HG02943 (cell line): ENCODE results near the gene B4GALNT1.

Experiments used
- ATAC-seq: cut with Tn5 transposase; IDR thresholded peaks from one replicate; pipeline ENCODE4 v1.9.1; 2021; ENCODE audit warnings: mild to moderate bottlenecking, low read depth, moderate library complexity; ENCODE audit not compliant: unreplicated experiment

The B4GALNT1 gene

DNA sequence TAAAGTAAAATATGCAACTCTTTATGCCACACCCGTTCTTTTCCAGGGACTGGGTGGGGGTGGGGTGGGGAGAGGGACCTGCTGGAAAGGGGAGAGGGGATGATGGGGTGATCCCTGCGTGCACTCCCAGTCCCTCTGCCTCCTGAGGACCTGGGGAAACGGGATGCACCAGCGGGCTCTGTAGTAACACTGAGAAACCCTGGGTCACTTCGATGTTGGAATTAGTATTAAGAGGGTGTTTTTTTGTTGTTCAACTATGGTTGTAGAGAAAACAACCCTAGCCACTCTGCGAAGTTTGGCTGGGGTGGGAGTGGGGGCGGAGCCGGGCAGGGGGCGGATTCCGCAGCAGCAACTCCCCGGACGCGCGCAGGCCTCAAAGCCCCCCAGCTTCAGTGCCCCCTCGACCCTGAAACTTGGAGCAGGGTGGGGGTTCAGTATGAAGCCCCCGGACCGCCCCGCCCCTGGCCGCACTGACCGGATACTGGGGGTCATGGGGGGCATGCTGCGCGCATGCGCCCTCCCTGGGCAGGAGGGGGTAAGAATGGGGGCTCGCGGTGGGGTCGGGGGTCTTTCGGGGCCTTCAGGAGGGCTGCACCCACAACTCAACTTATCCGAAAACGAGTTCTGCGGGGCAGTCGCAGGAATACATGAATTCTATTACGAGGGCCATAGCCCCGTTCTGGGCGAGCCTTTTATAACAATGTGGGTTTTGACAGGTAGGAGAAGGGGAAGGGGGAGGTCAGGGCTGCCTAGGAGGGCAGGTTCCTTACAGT, 23.0 kb downstream of the B4GALNT1 start:
- ATAC-seq, result no peak

DNA sequence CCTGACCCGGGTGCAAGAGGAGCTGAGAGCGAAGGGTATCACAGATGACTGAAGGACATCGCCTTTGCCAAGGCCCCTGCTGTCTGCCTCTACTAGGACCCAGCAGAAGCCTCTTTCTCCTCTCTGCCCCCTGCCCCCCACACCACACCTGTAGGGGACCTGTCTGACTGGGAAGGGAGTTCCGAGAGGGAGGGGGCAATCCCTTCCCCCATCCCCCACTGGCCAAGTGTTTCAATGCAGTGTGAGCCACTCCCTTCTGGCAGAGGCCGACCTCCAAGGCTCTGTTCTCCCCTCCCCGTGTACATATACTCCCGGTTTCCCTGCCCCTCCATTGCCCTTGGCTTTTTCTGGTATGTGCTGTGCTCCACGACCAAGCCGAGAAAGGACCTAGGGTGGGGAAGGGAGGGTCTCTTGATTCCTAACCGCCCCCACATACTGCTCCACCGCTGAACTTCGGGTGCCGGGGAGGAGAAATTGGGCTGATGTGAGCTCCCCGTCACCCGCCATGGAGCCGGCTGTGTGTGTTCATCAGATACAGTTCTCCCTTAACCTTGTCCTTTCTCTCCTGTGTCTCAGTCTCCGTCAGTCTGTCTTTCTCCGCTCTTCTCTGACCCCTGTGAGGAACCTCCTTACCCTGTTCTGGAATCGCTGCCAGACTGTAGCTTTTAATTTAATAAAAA, 23.8 kb downstream of the B4GALNT1 start:
- ATAC-seq, result no peak

DNA sequence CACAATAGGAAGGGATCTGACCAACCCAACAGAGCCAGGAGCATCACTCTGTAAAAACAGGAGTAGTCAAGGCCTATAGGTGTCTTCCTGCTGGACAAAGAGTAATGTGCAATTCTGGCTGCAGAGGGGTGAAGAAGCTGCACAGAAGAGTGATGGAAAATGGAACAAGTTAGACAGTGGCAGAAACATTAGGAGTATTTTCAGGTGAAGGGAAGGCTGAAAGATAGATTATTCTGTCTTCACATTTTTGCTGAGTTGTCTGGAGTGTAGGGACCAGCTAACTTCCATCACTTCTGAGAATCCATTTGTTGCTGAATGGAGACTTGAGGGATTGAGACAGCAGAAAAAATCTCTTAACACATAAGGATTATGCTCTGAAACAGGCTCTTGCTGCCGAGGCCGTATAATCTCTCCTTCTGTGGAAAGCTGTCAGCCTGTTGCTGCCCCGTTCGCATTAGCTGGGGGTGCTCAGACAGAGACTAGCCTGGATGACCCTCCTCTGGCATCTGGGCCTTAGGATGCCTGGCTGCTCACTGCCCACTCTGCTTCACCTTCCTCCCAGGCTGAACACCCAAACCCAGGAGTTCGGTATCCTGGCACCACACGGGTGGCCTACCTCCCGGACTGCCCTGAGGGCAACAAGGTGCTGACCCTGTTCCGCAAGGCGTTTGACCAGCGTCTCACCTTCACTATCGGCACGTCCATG, 24.9 kb downstream of the B4GALNT1 start:
- no peak for ATAC-seq

DNA sequence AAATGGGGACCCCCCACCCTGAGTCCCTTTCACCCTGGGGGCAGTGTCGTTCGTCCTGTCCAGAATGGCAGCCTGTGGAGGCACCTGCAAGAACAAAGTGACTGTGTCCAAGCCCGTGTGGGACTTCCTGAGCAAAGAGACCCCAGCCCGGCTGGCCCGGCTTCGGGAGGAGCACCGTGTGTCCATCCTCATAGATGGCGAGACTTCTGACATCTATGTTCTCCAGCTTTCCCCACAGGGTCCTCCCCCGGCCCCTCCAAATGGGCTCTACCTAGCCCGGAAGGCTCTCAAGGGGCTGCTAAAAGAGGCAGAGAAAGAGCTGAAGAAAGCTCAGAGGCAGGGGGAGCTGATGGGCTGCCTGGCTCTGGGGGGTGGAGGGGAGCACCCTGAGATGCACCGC, 26.2 kb downstream of the B4GALNT1 start:
- ATAC-seq, result no peak

DNA sequence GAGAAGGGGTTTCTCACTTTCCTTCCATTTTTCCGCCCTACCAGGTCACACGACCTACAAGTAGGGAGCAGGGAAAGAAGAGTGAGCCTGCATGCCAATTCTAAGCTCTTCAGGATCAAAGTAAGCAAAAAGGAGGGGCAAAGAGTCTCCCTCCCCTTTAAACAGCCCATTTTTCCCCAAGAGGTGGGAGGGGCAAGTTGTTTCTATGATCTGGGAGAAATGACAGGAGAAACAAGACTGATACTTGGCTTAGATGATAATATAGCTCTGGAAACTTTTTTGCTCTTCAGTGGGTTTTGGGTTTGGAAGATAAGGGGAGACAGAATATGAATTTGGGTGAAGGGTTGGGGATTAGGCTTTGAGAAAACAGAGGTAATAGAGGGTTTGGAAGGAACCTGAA, 26.6 kb downstream of the B4GALNT1 start:
- no peak for ATAC-seq

DNA sequence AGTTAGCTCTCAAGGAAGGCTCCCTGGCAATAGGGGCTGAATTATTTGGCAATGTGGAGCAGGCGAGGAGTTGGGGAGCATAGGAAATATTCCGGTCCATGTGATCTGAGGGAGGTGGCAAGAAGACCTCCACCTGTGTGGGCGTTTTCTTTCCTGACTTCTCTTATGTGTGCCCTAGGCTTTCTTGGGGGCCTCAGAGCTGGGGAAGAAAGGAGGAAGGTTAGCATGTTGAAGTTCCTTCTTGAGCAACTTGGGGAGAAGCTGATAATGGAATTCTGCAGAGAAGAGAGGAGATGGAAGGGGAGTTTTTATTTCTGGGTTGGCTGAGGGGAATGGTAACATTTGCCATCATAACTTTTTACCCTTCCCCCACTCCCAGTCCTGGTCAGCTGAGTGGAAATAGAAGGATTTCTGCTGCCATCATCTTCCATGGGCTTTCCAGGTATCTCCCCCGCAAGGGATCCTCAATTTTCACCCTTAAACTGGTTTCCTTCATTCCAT, 27.1 kb downstream of the B4GALNT1 start:
- ATAC-seq, result no peak

DNA sequence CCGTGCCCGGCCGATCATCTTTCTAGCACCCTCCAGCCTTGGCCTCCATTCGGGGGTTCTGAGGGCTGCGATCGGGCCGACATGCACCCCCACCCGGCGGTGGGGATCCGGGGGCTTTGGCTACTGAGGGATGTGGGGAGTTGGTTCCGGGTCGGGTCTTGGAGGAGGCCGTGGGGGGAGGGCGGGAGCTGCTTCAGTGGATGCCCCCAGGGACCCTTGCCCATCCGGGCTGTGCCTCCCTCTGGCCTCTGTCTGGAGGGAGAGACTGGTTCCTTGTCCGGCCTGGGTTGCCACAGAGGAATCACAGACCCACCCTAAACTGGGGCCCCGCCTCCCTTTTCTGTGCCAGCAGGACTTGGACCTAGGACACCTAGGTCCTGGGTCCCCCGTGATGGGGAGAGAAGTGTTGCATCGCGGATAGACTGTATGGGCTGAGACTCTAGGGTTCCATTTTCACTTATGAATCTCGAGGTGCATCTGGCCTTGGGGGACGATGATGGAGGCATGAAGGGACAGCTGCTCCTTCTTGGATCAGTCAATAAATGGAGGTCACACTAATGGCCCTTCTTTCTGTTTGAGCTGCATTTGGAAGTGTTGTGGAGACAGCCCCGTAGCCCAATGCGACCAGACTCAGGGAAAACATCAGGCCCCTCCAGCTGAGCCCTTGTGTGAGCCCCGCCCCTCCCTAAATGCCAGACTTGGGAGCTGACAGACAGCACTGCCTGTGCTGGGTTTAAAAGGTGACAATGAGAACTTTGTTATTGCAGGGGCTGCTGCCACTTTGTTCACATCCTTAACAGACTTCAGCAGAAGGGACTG, 27.8 kb downstream of the B4GALNT1 start:
- no peak for ATAC-seq

DNA sequence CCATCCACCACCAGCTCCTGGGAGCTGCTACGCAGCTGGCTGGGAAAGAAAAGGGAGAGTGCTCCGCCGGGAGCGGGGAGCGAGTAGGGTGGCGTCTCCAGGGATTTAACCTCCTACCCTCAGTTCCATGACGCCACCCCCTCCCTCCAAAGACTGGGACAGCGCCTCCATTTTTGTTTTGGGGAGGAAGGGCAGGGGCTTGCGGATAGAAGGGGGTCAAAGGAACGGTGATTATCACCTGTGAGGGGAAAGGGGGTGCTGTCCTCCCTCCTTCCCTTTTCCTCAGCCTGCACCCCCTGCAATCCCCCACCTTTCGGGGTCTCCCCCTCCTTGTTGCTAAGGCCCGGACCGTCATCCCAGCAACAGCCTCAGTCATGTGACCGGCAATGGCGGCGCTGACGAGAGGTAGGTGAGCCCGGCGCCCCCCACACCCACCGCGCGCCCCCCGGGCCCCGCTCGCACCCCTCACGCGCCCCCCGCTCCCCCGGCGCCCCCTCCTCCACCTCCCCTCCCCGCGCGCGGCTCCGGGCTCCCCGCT, 28.5 kb downstream of the B4GALNT1 start, which contains the start of gene DTX3:
DTX3 (plus strand) TSS at position 371 of the 538 bp plus-strand sequence. CDS start 1,694 bp downstream, outside the sequence.
- no peak for ATAC-seq

DNA sequence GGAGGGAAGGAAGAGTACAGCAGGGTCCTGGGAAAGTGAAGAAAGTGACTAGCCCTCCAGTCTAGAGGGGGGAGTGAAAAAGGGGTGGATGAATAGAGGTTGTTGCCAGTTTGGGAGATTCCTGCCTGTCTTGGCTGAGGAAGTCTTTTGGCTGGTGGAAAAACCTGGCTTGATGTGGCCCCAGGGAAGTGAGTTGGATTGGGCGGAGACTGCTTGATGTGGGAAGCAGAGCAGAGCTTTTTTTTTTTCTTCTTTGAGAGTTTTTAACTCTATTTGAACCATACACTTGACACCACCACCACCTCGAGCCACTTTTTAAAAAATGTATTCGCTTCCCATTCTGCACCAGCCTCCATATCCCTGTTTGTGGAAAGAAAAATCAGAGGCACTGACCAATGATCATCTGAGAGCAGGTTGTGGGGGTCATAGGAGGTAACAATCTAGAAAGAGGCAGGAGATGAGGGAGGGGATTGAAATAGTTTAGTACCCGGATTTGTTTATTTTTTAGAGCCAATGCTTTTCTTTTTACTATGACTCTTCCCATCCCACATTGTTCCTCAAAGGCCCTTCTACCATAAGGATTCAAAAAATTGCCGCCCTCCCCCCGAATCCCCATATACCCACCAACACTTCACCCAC, 29.1 kb downstream of the B4GALNT1 start:
- ATAC-seq, result no peak

DNA sequence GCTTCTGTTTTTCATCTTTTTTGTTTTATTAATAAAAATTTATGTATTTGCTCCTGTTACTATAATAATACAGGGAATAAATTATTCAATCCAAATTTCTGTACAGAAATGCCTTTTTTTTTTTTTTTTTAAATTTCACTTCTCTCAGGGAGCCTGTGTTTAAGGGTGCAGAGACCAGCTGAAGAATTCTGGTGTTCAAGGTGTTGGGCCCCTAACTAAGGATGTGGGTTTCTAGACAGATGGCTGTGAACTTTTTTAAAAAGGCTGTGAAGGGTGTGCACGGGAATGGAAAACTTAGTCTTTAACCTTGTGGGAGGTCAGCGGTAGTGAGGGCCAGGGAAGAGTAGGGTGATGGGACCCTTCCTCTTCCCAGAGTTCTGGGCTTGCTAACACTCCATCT, 29.7 kb downstream of the B4GALNT1 start:
- ATAC-seq, result no peak

DNA sequence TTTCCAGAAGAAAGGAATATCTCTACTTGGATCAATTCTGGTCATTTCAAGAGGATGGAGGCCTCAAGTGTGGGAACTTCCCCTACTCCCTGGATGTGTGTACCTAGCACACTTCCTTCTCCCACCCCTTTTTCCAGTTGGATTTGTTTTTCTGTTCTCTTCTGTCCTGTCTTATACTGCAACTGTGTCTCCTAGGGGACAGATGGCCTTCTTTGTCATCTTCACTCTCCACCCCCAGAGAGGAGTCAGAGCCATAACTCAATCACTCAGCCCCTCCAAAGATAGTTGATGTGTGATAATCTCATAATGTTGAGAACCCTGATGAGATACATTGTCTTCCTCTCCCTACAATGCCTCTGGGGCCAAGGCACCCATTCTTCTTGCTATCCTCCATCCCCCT, 30.5 kb downstream of the B4GALNT1 start:
- ATAC-seq, result no peak

DNA sequence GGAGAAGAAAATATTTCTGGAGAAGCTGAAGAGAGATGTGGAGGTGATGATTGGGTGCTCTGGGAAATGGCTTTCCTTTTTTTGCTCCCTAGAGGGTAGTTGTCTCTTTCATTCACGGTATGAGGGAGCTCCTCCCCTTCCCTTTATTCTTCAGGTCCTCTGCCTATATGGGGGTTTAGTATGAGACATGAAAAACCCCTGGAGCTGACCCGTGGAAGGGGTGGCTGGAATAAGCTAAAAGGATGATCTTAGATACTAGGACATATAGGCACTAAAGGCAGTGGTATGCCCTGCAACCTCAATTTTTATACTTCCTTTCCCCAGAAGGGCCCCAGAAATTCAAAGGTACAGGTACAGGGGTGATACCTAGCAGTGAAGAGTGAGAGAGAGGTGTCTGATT, 32.6 kb downstream of the B4GALNT1 start:
- no peak for ATAC-seq

DNA sequence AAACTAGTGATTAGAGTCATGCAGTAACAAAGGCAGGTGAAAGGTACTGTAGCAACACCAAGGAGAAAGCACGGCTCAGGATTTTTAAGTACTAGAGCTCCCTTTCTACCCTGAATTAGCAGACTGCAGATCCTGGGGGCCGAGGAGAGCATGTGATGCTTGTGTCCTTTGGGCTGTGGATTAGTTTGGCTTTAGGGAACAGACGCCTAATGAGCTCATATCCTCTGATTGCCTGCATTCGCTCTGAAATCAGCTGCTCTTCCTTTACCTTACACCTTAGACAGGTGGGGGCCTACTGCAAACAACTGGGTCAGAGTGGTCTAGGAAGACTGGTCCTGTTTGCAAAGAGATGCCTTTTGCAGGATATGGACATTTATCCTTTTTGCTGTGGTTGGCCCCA, 39.8 kb downstream of the B4GALNT1 start:
- no peak for ATAC-seq

DNA sequence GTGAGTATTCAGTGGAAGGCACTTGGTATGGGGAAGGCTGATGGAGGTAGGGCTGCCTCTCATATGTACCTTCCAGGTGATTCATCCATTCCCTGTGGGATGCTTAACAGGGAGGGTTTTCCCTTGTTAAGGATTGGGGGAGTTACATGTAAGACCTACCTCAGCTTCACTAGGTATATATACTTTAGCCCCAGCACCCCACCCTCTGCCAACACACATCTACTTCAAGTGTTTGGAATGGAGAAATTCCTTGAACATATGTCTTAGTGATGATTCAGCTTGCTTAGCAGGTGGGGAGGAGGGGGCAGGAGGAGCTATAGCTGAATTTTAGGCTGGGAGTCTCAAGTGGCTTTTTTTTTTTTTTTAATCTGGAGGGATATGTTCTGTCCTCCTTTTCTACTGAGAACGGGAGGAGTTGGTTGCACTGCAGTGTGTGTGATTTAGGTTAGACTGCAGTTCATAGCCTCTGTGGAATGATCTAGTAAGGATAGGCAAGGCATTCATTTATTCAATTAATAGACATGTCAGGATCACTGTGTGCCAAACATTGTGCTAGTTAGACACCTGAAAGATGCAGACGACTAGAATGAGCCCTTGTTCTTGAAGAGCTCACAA, 40.3 kb downstream of the B4GALNT1 start:
- ATAC-seq, result no peak

DNA sequence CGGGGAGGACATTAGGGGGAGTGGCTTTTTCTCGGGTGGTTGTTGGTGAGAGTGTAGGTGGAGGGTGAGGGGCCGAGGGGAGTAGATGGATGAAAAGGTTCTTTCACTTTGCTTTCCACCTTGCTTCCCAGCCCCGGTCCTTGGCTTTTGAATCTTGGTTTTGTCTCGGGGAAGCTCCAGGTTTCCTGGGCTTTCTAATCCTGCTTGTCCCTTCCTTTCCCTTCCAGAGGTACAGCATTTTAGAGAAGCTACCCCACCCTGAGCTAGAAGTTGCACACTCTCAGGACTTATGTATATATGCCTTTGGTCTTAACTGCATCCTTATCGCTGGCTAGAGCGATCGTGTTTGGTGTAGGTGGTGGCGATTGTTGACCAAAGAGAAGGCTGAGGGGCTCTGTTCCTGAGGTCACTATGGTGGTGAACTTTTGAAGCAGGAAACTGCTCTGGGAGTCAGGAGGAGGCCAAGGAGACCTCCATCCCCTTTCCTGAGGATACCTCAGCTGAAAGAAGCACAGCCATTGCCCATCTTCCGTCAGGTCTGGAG, 41.1 kb downstream of the B4GALNT1 start:
- no peak for ATAC-seq

DNA sequence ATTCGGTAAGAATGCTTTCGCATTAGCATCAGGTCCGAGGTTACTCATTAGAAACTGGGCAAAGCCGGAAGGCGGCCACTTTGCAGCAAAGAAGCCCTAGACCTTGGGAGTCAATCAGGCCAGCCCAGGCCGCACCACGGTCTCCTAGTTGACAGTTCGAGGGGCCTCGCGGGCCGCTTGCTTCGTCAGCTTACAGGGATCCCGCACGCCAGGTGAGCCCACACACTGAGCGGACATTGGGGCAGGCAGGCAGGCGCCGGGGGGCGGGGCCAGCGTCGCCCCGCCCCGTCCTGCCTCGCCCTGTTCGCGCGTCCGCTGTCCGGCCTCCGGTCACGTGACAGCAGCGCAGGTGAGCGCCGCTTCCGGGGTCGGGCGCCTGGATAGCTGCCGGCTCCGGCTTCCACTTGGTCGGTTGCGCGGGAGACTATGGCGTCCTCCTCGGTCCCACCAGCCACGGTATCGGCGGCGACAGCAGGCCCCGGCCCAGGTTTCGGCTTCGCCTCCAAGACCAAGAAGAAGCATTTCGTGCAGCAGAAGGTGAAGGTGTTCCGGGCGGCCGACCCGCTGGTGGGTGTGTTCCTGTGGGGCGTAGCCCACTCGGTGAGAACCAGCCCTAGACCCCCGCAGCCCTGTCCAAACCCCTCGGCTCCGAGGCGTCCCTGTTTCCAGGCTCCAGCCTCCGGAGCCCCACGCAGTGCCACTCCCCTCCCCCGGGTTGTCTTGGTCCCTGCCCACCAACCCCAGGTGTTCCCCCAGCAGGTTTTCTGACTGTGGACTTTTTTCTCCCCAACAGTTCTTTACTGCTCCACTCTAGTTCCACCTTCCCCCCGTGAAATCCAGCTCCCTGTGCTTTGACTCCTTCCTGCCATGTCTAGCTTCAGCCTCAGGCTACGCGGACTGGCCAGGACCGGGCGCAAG, 41.9 kb downstream of the B4GALNT1 start, which contains the start of gene PIP4K2C:
PIP4K2C (plus strand) TSS at position 329 of the 918 bp plus-strand sequence; CDS start at position 427, 98 bp downstream.
- peak; percentile 91 for ATAC-seq

DNA sequence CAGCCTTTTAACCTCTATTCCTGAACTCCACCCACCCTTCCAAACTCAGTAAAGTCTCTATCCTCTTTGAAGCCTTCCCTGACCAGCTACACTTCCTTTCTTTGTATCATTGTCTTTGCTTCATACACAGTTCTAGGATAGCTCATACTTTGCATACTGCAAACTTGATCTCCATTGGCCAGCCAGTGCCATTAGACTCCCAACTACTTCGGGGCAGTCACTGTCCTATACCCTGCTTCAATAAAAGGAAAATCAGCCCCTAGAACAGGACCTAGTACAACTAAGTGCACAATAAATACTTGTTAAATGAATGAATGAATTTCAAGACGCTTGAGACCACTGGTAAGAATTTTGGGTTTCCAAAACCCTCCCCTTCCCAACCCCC, 42.5 kb downstream of the B4GALNT1 start:
- peak; percentile 8 for ATAC-seq
